Fibroblast of lung (primary cell): Measurements from ENCODE around the gene SAXO1. TPM values are rescaled to one million over a fixed set of nuclear protein-coding genes. Genes with fewer than 3 reads are reported as not detected.

Experiments used
- DNase-seq, 2 donors: peaks; one replicate each; pipeline versions ENCODE4 v3.0.0 to v3.0.0-alpha.2; 2010; ENCODE audit warnings: low read depth in 2 of 2
- H2AFZ ChIP-seq: 2 replicates; pipeline ENCODE4 v1.5.1; 2012; ENCODE audit warnings: low read length, control low read depth, inconsistent platforms
- H3K27ac ChIP-seq: 2 replicates; pipeline ENCODE4 v1.5.1; 2011; ENCODE audit warnings: low read length, control low read depth; ENCODE audit not compliant: insufficient read depth
- H3K27me3 ChIP-seq: 2 replicates; pipeline ENCODE4 v1.5.1; 2011; ENCODE audit warnings: mild to moderate bottlenecking, low read length; ENCODE audit not compliant: control insufficient read depth, insufficient read depth
- H3K36me3 ChIP-seq: 2 replicates; pipeline ENCODE4 v1.5.1; 2011; ENCODE audit warnings: low read length; ENCODE audit not compliant: control insufficient read depth, insufficient read depth
- H3K4me1 ChIP-seq: 2 replicates; pipeline ENCODE4 v1.5.1; 2011; ENCODE audit warnings: low read length; ENCODE audit not compliant: control insufficient read depth, insufficient read depth; ENCODE audit errors: extremely low read depth
- H3K4me2 ChIP-seq: 2 replicates; pipeline ENCODE4 v1.5.1; 2011; ENCODE audit warnings: low read length, control low read depth; ENCODE audit not compliant: insufficient read depth; ENCODE audit errors: extremely low read depth
- H3K4me3 ChIP-seq, 4 experiments: fragments of 200-600 bp in 1 of 4; sonication (generic) in 1 of 4; replicated peaks in 1 of 4; 2 replicates each; pipeline ENCODE4 v1.5.1; 2011 to 2016; ENCODE audit warnings: low read length in 4 of 4, low read depth in 3 of 4, mild to moderate bottlenecking in 3 of 4, control low read depth in 2 of 4, inconsistent platforms in 1 of 4, mixed read lengths in 1 of 4; ENCODE audit not compliant: insufficient read depth in 1 of 4; ENCODE audit errors: control extremely low read depth in 1 of 4
- H3K79me2 ChIP-seq: 2 replicates; pipeline ENCODE4 v1.5.1; 2012; ENCODE audit warnings: mild to moderate bottlenecking, low read length, inconsistent platforms; ENCODE audit not compliant: control insufficient read depth, insufficient read depth
- H3K9ac ChIP-seq: 2 replicates; pipeline ENCODE4 v1.5.1; 2011; ENCODE audit warnings: mild to moderate bottlenecking, low read length, control low read depth; ENCODE audit not compliant: insufficient read depth
- H3K9me3 ChIP-seq: 2 replicates; pipeline ENCODE4 v1.5.1; 2012; ENCODE audit warnings: low read depth, low read length; ENCODE audit not compliant: control insufficient read depth, insufficient read depth
- H4K20me1 ChIP-seq: 2 replicates; pipeline ENCODE4 v1.5.1; 2011; ENCODE audit warnings: low read length; ENCODE audit not compliant: control insufficient read depth, insufficient read depth; ENCODE audit errors: extremely low read depth
- EZH2 ChIP-seq: IDR thresholded peaks from 2 replicates; pipeline ENCODE4 v1.5.1; 2012; ENCODE audit warnings: low read length, control low read depth, mild to moderate bottlenecking; ENCODE audit errors: missing control alignments
- polyA plus RNA-seq, 2 donors: library from polyadenylated mRNA; depleted of rRNA in 1 of 2; stranded (reverse) in 1 of 2; unstranded in 1 of 2; fragments of >200 nt; gene quantifications; 2 replicates each; pipeline ENCODE4 v1.2.1, GENCODE V29; 2011 to 2012; ENCODE audit warnings: missing spikeins in 1 of 2
- total RNA-seq: library from RNA; depleted of rRNA; stranded (reverse); fragments of >200 nt; gene quantifications from 2 replicates; pipeline ENCODE4 v1.2.1, GENCODE V29; 2014
- TF ChIP-seq, protein P1 (sequence below), 2 donors: IDR thresholded peaks in 1 of 2; conservative IDR thresholded peaks in 1 of 2; 1 replicate in 1 of 2; 2 replicates in 1 of 2; pipeline ENCODE4 v1.5.1; 2011 to 2012; ENCODE audit warnings: low read length in 2 of 2, control low read depth in 1 of 2, inconsistent platforms in 1 of 2, low read depth in 1 of 2, mild to moderate bottlenecking in 1 of 2

SAXO1 gene
- total and polyA plus RNA-seq, 2 donors (not counting 1 experiment from before 2014, with no cell fraction given): 0.01 to 0.17 TPM

DNA sequence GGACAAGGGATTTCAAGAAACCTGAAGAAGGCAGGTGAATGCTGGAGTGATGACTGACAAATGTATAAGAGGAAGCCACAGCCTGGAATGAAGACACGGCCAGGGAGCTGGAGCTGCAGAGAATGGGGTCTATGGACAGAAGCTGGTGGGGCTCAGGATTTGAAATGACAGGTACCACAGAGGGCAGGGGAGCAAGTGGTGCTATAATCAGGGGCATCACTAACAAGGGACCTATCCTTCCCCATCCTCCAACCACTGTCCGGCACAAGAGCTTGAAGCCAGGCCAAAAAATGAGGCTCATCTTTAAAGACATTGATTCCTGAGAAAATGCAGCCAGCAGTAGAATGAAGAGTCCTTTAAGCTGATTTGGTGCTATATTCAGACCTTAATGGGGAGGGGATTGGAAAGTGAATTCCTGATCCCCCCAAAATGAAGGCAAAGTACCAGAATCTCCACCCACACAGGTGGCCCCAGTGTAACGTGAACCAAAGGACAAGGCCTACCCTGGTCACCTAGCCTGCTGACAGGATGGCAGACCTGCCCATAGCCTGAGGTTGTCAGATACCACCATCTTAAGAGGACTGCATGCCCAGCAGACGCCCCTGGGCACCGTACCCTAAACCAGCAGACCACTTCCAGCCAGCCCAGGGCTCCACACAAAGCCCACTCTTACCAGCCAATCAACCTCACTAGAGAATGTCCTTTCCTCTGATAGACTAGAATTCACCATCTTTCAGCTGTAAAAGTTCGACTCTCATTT, 109.2 kb downstream of the SAXO1 start:
- H3K4me2 ChIP-seq: no peak overlapping the region
- H3K4me3 ChIP-seq: no peak overlapping the region
- H3K79me2 ChIP-seq: no peaks in the 10 kb centered on the region
- no peaks in the 10 kb centered on the region for H4K20me1 ChIP-seq
- H3K9me3 ChIP-seq: no peaks in the 10 kb centered on the region
- H2AFZ ChIP-seq: no peak overlapping the region
- TF ChIP-seq, protein P1, sequence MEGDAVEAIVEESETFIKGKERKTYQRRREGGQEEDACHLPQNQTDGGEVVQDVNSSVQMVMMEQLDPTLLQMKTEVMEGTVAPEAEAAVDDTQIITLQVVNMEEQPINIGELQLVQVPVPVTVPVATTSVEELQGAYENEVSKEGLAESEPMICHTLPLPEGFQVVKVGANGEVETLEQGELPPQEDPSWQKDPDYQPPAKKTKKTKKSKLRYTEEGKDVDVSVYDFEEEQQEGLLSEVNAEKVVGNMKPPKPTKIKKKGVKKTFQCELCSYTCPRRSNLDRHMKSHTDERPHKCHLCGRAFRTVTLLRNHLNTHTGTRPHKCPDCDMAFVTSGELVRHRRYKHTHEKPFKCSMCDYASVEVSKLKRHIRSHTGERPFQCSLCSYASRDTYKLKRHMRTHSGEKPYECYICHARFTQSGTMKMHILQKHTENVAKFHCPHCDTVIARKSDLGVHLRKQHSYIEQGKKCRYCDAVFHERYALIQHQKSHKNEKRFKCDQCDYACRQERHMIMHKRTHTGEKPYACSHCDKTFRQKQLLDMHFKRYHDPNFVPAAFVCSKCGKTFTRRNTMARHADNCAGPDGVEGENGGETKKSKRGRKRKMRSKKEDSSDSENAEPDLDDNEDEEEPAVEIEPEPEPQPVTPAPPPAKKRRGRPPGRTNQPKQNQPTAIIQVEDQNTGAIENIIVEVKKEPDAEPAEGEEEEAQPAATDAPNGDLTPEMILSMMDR (conservative IDR thresholded peaks at IDR 0.05 in 1 of 2, IDR thresholded peaks at IDR 0.05 in 1 of 2; ENCODE audit: low read depth in 1 of 2, low read length in 2 of 2): no peak
- TF ChIP-seq EZH2: no peak
- H3K4me1 ChIP-seq: no peaks in the 10 kb centered on the region
- no peaks in the 10 kb centered on the region for H3K27me3 ChIP-seq
- no peak overlapping the region for H3K9ac ChIP-seq
- DNase-seq: no peak
- H3K36me3 ChIP-seq: no peaks in the 10 kb centered on the region
- H3K27ac ChIP-seq: no peak overlapping the region

DNA sequence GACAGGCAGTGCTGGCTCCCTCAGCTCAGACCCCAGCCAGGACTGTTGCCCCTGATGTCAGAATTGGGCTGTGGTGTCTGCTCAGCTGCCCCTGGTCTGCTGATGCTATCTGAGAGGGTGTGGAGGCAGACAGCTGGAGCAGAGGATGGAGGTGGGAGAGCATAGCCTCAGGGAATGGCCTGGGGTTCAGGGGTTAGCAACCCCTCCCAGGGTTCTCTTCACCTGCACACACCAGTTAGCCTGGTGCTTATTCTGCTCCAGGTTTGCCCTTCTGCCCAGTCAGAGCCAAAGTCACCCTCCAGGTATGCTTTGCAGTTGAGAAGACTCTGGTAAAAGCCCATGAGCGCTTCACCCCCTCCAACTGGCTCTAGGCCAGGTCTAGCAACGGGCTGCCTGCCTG, 109.8 kb downstream of the SAXO1 start:
- Histone ChIP-seq H3K9me3 (no peaks in the 10 kb centered on the region), H3K4me1 (no peaks in the 10 kb centered on the region), H4K20me1 (no peaks in the 10 kb centered on the region), H3K79me2 (no peaks in the 10 kb centered on the region), H3K9ac (no peak overlapping the region), H3K27ac (no peak overlapping the region), H3K4me2 (no peak overlapping the region), H3K4me3 (no peak overlapping the region), H3K27me3 (no peaks in the 10 kb centered on the region), H3K36me3 (no peaks in the 10 kb centered on the region), H2AFZ (no peak overlapping the region)
- TF ChIP-seq, protein P1 (conservative IDR thresholded peaks at IDR 0.05 in 1 of 2, IDR thresholded peaks at IDR 0.05 in 1 of 2; ENCODE audit: low read depth in 1 of 2, low read length in 2 of 2): no peak
- no peak for TF ChIP-seq EZH2
- no peak for DNase-seq

DNA sequence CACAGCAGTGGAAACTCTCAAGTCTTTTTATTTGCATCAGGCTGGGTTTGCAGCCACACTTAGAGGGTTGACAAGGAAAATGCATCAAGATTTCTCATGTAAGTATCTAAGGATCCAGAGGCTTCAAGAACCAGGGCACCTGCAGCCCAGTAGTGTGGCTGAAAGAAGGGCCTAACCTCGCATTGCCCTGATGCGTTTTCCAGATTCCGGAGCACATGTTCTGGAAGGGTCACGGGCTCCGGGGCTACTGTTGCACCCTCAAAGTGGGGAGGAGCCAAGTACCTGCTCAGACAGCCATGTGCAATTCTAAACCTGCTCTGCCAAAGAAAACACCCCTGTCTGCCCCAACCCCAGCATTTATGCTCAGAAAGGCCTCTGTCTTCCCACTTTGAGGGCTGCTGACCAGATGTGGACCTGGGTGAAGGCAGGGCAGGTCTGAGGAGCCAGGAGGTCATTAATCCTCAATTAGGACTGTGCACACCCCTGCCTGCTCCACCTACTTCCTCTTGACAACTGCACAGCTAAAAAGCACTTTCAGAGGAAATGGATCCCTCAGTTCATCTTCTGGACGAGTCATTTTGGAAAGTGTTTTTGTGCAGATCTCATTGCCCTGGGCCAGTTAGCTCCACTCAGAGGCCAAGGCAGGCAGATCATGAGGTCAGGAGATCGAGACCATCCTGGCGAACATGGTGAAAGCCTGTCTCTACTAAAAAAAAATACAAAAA, 110.7 kb downstream of the SAXO1 start:
- no peaks in the 10 kb centered on the region for H3K4me1 ChIP-seq
- DNase-seq: no peak
- no peaks in the 10 kb centered on the region for H3K9me3 ChIP-seq
- no peaks in the 10 kb centered on the region for H3K36me3 ChIP-seq
- no peak overlapping the region for H2AFZ ChIP-seq
- H3K27ac ChIP-seq: no peak overlapping the region
- no peaks in the 10 kb centered on the region for H3K27me3 ChIP-seq
- H3K4me3 ChIP-seq: no peak overlapping the region
- H3K79me2 ChIP-seq: no peaks in the 10 kb centered on the region
- TF ChIP-seq EZH2: no peak
- TF ChIP-seq, protein P1 (conservative IDR thresholded peaks at IDR 0.05 in 1 of 2, IDR thresholded peaks at IDR 0.05 in 1 of 2; ENCODE audit: low read depth in 1 of 2, low read length in 2 of 2): no peak
- no peaks in the 10 kb centered on the region for H4K20me1 ChIP-seq
- no peak overlapping the region for H3K4me2 ChIP-seq
- no peak overlapping the region for H3K9ac ChIP-seq
